Measurements from ENCODE around the gene SST. TPM values are rescaled to one million over a fixed set of nuclear protein-coding genes. Genes with fewer than 3 reads are reported as not detected.

SST gene
- total and polyA plus RNA-seq, 9 donors = 0.16 to 7.5 (median 0.63) TPM; not detected in 3

DNA sequence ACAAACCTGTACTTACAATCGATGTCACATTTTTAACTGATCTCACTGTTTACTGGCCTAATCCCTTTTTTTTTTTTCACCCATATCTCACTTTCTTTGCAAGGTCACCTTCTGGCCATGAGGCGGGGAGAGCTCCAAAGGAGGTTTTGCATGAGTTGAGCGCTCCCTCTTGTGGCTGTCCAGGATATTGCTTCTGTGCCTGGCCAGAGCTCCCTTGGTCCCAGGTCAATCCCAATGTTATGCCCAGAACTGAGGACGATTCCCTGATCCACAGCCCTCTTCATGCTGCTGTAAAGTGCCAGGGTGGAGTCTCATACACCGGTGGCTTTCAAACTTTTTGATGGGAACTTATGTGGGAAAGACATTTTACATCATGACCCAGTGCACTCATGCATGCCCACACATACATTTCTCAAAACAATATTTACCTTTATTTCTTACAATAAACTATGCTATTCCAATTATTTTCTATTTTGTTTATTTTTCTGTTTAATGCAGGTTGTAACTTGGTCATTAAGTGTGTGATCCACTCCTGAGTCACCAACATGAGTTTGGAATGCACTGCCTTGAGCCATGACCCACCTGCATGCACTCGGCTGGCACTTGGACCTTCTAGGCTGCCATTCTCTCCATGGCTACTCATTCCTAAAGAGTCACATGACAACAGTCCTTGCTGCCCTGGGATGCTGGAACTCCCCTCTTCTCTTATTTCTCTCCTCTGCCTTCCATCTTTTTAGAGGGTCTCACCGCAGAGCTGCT lies 9.6 kb upstream of the SST start:
- WGBS, 3 donors = 27 to 29% (median 28%) methylated on average over 7 of the region's 7 CpGs
- TF ChIP-seq, protein P1, sequence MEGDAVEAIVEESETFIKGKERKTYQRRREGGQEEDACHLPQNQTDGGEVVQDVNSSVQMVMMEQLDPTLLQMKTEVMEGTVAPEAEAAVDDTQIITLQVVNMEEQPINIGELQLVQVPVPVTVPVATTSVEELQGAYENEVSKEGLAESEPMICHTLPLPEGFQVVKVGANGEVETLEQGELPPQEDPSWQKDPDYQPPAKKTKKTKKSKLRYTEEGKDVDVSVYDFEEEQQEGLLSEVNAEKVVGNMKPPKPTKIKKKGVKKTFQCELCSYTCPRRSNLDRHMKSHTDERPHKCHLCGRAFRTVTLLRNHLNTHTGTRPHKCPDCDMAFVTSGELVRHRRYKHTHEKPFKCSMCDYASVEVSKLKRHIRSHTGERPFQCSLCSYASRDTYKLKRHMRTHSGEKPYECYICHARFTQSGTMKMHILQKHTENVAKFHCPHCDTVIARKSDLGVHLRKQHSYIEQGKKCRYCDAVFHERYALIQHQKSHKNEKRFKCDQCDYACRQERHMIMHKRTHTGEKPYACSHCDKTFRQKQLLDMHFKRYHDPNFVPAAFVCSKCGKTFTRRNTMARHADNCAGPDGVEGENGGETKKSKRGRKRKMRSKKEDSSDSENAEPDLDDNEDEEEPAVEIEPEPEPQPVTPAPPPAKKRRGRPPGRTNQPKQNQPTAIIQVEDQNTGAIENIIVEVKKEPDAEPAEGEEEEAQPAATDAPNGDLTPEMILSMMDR (IDR thresholded peaks at IDR 0.05) = peak; percentile 55 to 73 (median 63)
- TF ChIP-seq EP300 (IDR thresholded peaks at IDR 0.05) = no peak
- H3K36me3 ChIP-seq = no peaks in the 10 kb centered on the region
- peak; percentile 64 to 83 (median 80) for DNase-seq
- H3K27ac ChIP-seq = no peak overlapping the region
- intact Hi-C loops (cut with DNase I) = loop anchor here (2.0 to 10.0 kb wide), 7 partner anchors 65 to 463 kb away; no protein-coding TSS in a partner anchor
- H3K4me3 ChIP-seq = no peak overlapping the region
- no peaks in the 10 kb centered on the region for H3K27me3 ChIP-seq
- H3K4me1 ChIP-seq (ENCODE audit: insufficient read depth) = no peaks in the 10 kb centered on the region
- H3K9me3 ChIP-seq = no peaks in the 10 kb centered on the region

DNA sequence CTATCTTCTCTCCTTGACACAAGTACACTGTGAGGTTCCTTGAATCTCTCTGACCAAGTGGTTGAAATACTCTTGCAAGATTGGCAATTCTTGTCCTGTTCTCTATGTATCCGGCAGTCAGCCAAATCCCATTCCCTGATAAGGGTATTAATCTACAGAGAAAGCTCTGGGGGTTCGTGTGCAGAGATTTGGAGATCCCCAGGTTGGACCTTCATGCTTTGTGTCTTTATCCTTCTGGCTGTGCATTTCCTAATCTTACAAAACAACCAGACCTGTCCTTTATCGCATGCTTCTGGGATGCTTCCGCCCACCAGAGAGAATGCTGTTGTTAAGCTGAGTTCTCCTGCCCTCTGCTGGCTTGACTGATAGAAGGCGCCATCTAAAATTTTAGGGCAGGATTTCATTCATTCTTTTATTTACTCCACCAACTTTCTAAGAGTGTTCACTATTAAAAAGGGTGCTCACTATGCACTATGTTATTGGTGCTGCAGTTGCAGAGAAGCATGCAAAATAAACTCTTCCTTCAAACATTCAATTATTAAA lies 8.6 kb upstream of the SST start:
- Histone ChIP-seq H3K9me3 (no peaks in the 10 kb centered on the region), H3K4me3 (no peak overlapping the region), H3K4me1 (ENCODE audit: insufficient read depth) (no peaks in the 10 kb centered on the region), H3K36me3 (no peaks in the 10 kb centered on the region), H3K27ac (no peak overlapping the region), H3K27me3 (no peaks in the 10 kb centered on the region)
- intact Hi-C loops (cut with DNase I) = loop anchor here (2.0 to 10.0 kb wide), 6 partner anchors 64 to 458 kb away; no protein-coding TSS in a partner anchor
- no peak for TF ChIP-seq POLR2A (IDR thresholded peaks at IDR 0.05)
- TF ChIP-seq, protein P1 (IDR thresholded peaks at IDR 0.05) = peak in 2 of 3 donors; percentile 27 to 36
- TF ChIP-seq EP300 (IDR thresholded peaks at IDR 0.05) = no peak
- DNase-seq = peak in 4 of 5 donors; percentile 24 to 59 (median 40)
- 9 to 19% (median 10%) methylated on average over 5 of the region's 5 CpGs for WGBS, 3 donors

DNA sequence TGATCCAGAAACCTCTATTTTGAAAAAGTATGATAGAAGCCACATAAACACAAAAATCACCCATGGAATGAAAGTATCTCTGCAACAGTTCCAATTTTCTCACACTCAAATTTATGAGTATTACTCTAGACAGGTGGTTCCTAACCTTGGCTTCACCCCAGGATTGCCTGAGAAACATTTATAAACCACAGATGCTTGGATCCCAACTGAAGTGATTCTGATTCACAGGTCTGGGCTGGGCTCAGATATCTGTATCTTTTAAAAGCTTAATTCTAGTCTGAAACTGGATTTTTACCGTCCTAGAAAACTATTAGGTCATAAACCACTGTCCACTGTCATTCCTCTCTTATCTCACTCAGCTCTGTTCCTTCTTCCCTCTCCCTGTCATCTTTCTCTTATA lies 7.4 kb upstream of the SST start:
- Histone ChIP-seq H3K27ac (no peak overlapping the region), H3K27me3 (no peaks in the 10 kb centered on the region), H3K36me3 (no peaks in the 10 kb centered on the region), H3K4me1 (ENCODE audit: insufficient read depth) (no peaks in the 10 kb centered on the region), H3K9me3 (no peaks in the 10 kb centered on the region), H3K4me3 (no peak overlapping the region)
- DNase-seq = no peak
- TF ChIP-seq EP300 (IDR thresholded peaks at IDR 0.05) = no peak
- no peak for TF ChIP-seq POLR2A (IDR thresholded peaks at IDR 0.05)
- TF ChIP-seq, protein P1 (IDR thresholded peaks at IDR 0.05) = no peak
- WGBS, 3 donors = 6 to 21% (median 18%) methylated on average over 1 of the region's 1 CpG
- intact Hi-C loops (cut with DNase I) = loop anchor here (2.0 to 10.0 kb wide), 6 partner anchors 63 to 457 kb away; no protein-coding TSS in a partner anchor

DNA sequence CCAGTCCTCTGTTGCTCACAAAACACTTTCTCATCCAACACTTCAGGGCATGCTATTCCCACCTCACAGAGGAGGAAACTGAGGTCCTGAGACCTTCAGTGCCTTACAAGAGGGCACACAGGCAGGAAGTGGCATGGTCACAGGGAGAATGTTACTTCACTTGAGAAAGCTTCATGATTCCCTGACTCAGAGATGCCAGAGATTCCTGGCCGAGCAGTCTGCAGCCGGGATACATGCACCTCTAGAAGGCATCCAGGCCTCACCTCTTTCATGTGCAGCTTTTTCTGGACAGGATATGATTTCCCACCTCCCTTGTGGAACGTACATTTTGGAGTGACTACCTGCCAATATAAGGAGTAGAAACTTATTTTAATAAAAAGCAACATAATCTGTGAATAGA lies 2.8 kb upstream of the SST start:
- Histone ChIP-seq H3K27me3 (no peaks in the 10 kb centered on the region), H3K9me3 (no peaks in the 10 kb centered on the region), H3K27ac (no peak overlapping the region), H3K36me3 (no peaks in the 10 kb centered on the region), H3K4me1 (ENCODE audit: insufficient read depth) (no peaks in the 10 kb centered on the region), H3K4me3 (no peak overlapping the region)
- 65 to 81% (median 73%) methylated on average over 3 of the region's 3 CpGs for WGBS, 3 donors
- no peak for TF ChIP-seq EP300 (IDR thresholded peaks at IDR 0.05)
- TF ChIP-seq, protein P1 (IDR thresholded peaks at IDR 0.05) = no peak
- TF ChIP-seq POLR2A (IDR thresholded peaks at IDR 0.05) = no peak
- intact Hi-C loops (cut with DNase I) = loop anchor here in 2 of 4 donors (10.0 kb wide), 2 partner anchors 58 to 448 kb away; no protein-coding TSS in a partner anchor
- no peak for DNase-seq
